Aorta (tissue), 5 donors: Measurements from ENCODE around the gene JADE2. TPM values are rescaled to one million over a fixed set of nuclear protein-coding genes. Genes with fewer than 3 reads are reported as not detected.
"Not testable (repeated sequence)": the region's sequence is repeated elsewhere in the genome, so short reads cannot be mapped to it uniquely, and the experiment has no call there.

ENCODE experiments used
- ATAC-seq: fragments of 200-7000 bp; cut with Tn5 transposase; one replicate; pipeline ENCODE4 v1.9.1; 2022; ENCODE audit warnings: moderate library complexity; ENCODE audit not compliant: low FRiP score
- DNase-seq, 2 donors: peaks; one replicate each; pipeline ENCODE4 v3.0.0-alpha.2; 2020
- H3K27ac ChIP-seq, 2 donors: one replicate each; pipeline ENCODE4 v1.5.1; 2013; ENCODE audit warnings: low read length in 2 of 2, mild to moderate bottlenecking in 2 of 2, moderate library complexity in 2 of 2, control low read depth in 1 of 2, inconsistent platforms in 1 of 2, low read depth in 1 of 2
- H3K27me3 ChIP-seq, 2 donors: one replicate each; pipeline ENCODE4 v1.6.1; 2013; ENCODE audit warnings: control low read depth in 1 of 2, low read length in 1 of 2, mild to moderate bottlenecking in 1 of 2, moderate library complexity in 1 of 2; ENCODE audit not compliant: insufficient read depth in 2 of 2, control insufficient read depth in 1 of 2
- H3K36me3 ChIP-seq, 2 donors: one replicate each; pipeline ENCODE4 v1.6.1; 2013; ENCODE audit warnings: control low read depth in 1 of 2, low read length in 1 of 2, mild to moderate bottlenecking in 1 of 2; ENCODE audit not compliant: insufficient read depth in 2 of 2, control insufficient read depth in 1 of 2
- H3K4me1 ChIP-seq, 2 donors: one replicate each; pipeline ENCODE4 v1.6.1; 2013; ENCODE audit warnings: low read length in 2 of 2, control low read depth in 1 of 2, mild to moderate bottlenecking in 1 of 2, moderate library complexity in 1 of 2; ENCODE audit not compliant: insufficient read depth in 2 of 2, control insufficient read depth in 1 of 2
- H3K4me3 ChIP-seq, 2 donors: one replicate each; pipeline ENCODE4 v1.5.1; 2013; ENCODE audit warnings: low read length in 2 of 2, control low read depth in 1 of 2, mild to moderate bottlenecking in 1 of 2
- H3K9me3 ChIP-seq: one replicate; pipeline ENCODE4 v1.6.1; 2013; ENCODE audit warnings: mild to moderate bottlenecking, low read length; ENCODE audit not compliant: control insufficient read depth
- WGBS, 2 donors: extraction: QIAGEN DNeasy Blood & Tissue Kit; methylation state at CpG; one replicate each; pipeline ENCODE4 v1.1.7; 2013; 5-methylcytosine and 5-hydroxymethylcytosine counted together
- intact Hi-C, 2 donors: fragments of 100-400 bp; cut with DNase I; formaldehyde crosslinking; loops; one replicate each; pipeline versions ENCODE4 v1.14.2 to v1.15.0; 2022
- polyA plus RNA-seq, 2 donors: library from polyadenylated mRNA; stranded (reverse); fragments of 200-250 nt; gene quantifications; one replicate each; pipeline ENCODE4 v1.2.3, GENCODE V29; 2013
- total RNA-seq, 2 donors: library from RNA; stranded (reverse); fragmentation: NEBNext Ultra II Directional; extraction: Animal tissue kit (Norgen Biotek cat#: 25700); gene quantifications; one replicate each; pipeline ENCODE4 v1.2.1, GENCODE V29; 2021
- donor health status: healthy with polysubstance abuse.
- donor health status: Bipolar disorder and iron deficiency.
- donor health status: DM: no; HTN: no; CAD: no.
- donor health status: DM: no; HTN: no; CAD: no.
- donor health status: DM: yes; HTN: yes; CAD: no.

JADE2 gene
- total and polyA plus RNA-seq, 4 donors, result 6.1 to 60.3 (median 25.7) TPM

DNA sequence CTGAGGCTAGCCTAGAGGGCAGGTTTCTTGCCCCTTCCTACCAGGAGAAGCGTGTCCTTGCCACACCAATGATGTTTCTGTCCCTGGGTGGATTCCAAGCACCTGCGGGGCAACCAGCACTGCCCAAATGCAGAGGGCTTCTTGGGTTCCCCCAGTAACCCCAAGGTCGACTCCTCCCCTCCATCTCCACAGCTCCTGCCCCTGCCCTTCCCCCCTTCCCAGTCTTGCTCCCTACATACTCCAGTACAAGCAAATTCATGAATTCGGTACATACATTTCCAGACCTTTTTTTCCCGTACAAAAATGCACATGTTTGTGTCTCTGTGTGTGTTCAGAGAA is 12.8 kb upstream of the JADE2 start:
- DNase-seq (peak in 1 of 2 donors; percentile 37), ATAC-seq (no peak)
- 88 to 89% methylated on average over 5 of the region's 5 CpGs for WGBS, 2 donors
- H3K9me3 ChIP-seq, result no peaks in the 10 kb centered on the region
- no peaks in the 10 kb centered on the region for H3K4me1 ChIP-seq
- intact Hi-C loops, result no loop called here
- no peaks in the 10 kb centered on the region for H3K36me3 ChIP-seq
- no peaks in the 10 kb centered on the region for H3K27me3 ChIP-seq
- no peak overlapping the region for H3K4me3 ChIP-seq
- H3K27ac ChIP-seq, result no peak overlapping the region

DNA sequence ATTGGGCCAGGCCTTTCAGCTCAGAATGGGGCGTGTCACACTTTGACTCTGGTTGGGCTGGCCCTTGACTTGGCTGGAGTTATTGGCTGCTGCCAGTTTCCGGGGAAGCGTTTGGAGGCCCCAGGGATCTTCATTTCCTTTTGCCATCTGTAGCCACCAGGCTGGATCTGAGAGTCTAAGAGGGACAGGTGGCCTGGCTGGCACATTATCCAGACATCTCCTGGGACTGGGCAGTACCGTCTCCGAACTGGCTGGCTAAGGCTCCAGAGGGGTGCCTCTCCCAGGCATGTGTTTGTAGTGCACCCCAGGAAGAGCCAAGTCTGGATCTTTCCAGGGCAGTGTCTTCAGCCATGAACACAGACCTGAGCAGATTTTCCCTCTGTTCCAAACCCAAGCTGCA is 9.7 kb upstream of the JADE2 start:
- Histone ChIP-seq H3K27ac (no peak overlapping the region), H3K9me3 (no peaks in the 10 kb centered on the region), H3K36me3 (no peaks in the 10 kb centered on the region), H3K4me3 (no peak overlapping the region), H3K4me1 (no peaks in the 10 kb centered on the region), H3K27me3 (no peaks in the 10 kb centered on the region)
- DNase-seq, result no peak
- ATAC-seq, result no peak
- WGBS, 2 donors, result 50 to 66% methylated on average over 5 of the region's 5 CpGs
- intact Hi-C loops, result no loop called here

DNA sequence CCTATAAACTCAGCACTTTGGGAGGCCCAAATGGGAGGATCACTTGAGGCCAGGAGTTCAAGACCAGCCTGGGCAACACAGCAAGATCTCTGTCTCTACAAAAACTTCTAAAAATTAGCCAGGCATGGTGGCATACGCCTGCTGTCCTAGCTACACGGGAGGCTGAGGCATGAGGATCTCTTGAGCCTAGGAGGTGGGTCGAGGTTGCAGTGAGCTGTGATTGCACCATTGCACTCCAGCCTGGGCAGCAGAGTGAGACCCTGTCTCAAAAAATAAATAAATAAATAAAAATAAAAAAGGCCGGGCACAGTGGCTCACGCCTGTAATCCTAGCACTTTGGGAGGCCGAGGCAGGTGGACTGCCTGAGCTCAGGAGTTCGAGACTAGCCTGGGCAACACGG is 8.5 kb upstream of the JADE2 start:
- H3K4me3 ChIP-seq, DNase-seq, H3K27ac ChIP-seq, intact Hi-C loops, H3K4me1 ChIP-seq, ATAC-seq, H3K9me3 ChIP-seq, H3K27me3 ChIP-seq, H3K36me3 ChIP-seq: not testable (repeated sequence)
- WGBS, 2 donors, result 91 to 96% methylated on average over 8 of the region's 8 CpGs

DNA sequence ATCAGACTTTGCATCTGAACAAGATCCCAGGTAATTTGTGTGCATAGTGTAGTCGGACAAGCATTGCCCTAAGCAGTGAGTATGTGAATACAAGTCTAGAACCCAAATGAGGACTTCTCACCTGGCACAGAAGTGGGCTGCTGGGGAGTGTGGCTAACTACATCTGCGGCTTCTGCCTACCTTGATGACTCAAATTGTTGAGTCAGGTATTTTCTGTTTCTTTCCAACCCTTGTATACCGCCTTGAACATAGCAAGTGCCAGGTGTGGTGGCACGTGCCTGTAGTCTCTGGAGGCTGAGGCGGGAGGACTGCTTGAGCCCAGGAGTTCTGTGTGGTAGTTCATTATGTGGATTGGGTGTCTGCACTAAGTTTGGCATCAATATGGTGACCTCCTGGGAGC is 7.9 kb upstream of the JADE2 start:
- Histone ChIP-seq H3K27me3 (no peaks in the 10 kb centered on the region), H3K9me3 (no peaks in the 10 kb centered on the region), H3K4me1 (no peaks in the 10 kb centered on the region), H3K27ac (no peak overlapping the region), H3K4me3 (no peak overlapping the region), H3K36me3 (no peaks in the 10 kb centered on the region)
- WGBS, 2 donors, result 92 to 95% methylated on average over 5 of the region's 5 CpGs
- intact Hi-C loops, result no loop called here
- no peak for ATAC-seq
- no peak for DNase-seq

DNA sequence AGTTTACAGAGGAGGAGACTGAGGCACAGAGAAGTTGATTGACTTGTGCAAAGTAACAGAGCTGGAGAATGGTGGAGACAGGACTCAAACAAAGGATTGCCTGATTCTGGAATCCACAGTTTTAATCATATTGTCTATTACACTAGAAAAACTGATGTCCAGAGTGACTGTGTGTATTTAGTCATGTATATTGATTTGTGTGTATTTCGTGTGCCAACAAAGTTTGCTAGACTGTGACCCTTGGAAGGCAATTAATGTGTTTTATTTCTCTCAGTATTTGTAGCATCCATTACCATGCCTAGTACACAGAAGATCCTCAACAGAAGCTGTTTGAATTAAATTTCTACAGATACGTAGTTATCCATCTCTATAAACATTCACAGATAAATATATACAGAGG is 5.5 kb upstream of the JADE2 start:
- DNase-seq (no peak), ATAC-seq (no peak)
- 78 to 81% methylated on average over 2 of the region's 2 CpGs for whole genome bisulfite sequencing, 2 donors
- no peaks in the 10 kb centered on the region for H3K9me3 ChIP-seq
- H3K27ac ChIP-seq, result no peak overlapping the region
- no peaks in the 10 kb centered on the region for H3K36me3 ChIP-seq
- no peaks in the 10 kb centered on the region for H3K27me3 ChIP-seq
- H3K4me1 ChIP-seq, result no peaks in the 10 kb centered on the region
- no peak overlapping the region for H3K4me3 ChIP-seq
- intact Hi-C loops, result loop anchor here in 1 of 2 donors (5.0 kb wide), 1 partner anchor 53 kb away; no protein-coding TSS in a partner anchor

DNA sequence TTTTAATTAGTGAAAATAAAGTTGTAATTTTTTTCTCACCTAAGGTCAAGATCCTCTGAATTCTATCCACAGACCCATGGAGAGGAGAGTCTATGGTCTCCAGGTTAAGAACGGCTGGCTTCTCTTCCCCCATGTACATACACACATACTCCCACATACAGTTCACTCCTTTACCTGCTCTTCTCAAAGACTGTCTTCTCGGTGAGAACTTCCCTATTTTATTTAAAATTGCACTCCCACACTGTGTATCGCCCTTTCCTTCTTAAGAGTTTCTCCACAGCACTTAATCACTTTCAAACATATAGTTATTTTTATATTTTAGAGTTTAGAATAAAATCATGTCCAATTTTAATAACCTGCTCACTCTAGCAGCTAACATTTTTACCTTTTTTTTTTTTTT is 3.6 kb upstream of the JADE2 start:
- Histone ChIP-seq H3K27me3 (no peaks in the 10 kb centered on the region), H3K27ac (no peak overlapping the region), H3K9me3 (no peaks in the 10 kb centered on the region), H3K4me1 (no peaks in the 10 kb centered on the region), H3K36me3 (no peaks in the 10 kb centered on the region), H3K4me3 (no peak overlapping the region)
- ATAC-seq (no peak), DNase-seq (no peak)
- intact Hi-C loops, result loop anchor here in 1 of 2 donors (5.0 kb wide), 1 partner anchor 55 kb away; no protein-coding TSS in a partner anchor
- WGBS, 2 donors, result 36 to 38% methylated on average over 3 of the region's 3 CpGs

- H3K27ac ChIP-seq, result peak overlapping the region in 1 of 2 donors; percentile 79
- H3K36me3 ChIP-seq, result no peaks in the 10 kb centered on the region
- 11 to 17% methylated on average over 13 of the region's 13 CpGs for WGBS, 2 donors
- H3K4me1 ChIP-seq, result no peaks in the 10 kb centered on the region
- no peaks in the 10 kb centered on the region for H3K9me3 ChIP-seq
- intact Hi-C loops, result loop anchor here in 1 of 2 donors (5.0 kb wide), 1 partner anchor 56 kb away; no protein-coding TSS in a partner anchor
- DNase-seq (no peak), ATAC-seq (no peak)
- H3K4me3 ChIP-seq, result no peak overlapping the region
- H3K27me3 ChIP-seq, result no peaks in the 10 kb centered on the region
These were observed 1.8 kb upstream of the JADE2 start for GRCh38 chr5:134523543-134524271.

GRCh38 chr5:134524272-134524825 is 1.1 kb upstream of the JADE2 start:
- DNase-seq, result peak; percentile 91 to 93
- peak; percentile 56 for ATAC-seq
- WGBS, 2 donors, result 0% methylated on average over 29 to 40 of the region's 40 CpGs
- Histone ChIP-seq H3K27me3 (no peaks in the 10 kb centered on the region), H3K9me3 (no peaks in the 10 kb centered on the region), H3K27ac (peak overlapping the region; percentile 79 to 80), H3K4me3 (peak overlapping the region; percentile 86 to 94), H3K4me1 (no peaks in the 10 kb centered on the region), H3K36me3 (no peaks in the 10 kb centered on the region)
- intact Hi-C loops, result loop anchor here in 1 of 2 donors (5.0 kb wide), 1 partner anchor 57 kb away; no protein-coding TSS in a partner anchor
